Hepatocyte (in vitro differentiated cells): Measurements from ENCODE around the gene PRKRA.

Experiments used
- EZH2 ChIP-seq: fragments of 200-600 bp; sonication (generic); IDR thresholded peaks from 2 replicates; pipeline ENCODE4 v1.6.1; 2016; ENCODE audit warnings: antibody characterized with exemption, mild to moderate bottlenecking, borderline replicate concordance
- EZH2phosphoT487 ChIP-seq: fragments of 200-600 bp; sonication (generic); IDR thresholded peaks from one replicate; pipeline ENCODE4 v1.6.1; 2018; ENCODE audit warnings: antibody characterized with exemption, mild to moderate bottlenecking, low read depth, moderate library complexity; ENCODE audit not compliant: unreplicated experiment, severe bottlenecking
- TF ChIP-seq, protein P1 (sequence below): fragments of 200-600 bp; sonication (generic); IDR thresholded peaks from 2 replicates; pipeline ENCODE4 v1.5.1; 2016; ENCODE audit warnings: antibody characterized with exemption, mild to moderate bottlenecking; ENCODE audit not compliant: poor library complexity

DNA sequence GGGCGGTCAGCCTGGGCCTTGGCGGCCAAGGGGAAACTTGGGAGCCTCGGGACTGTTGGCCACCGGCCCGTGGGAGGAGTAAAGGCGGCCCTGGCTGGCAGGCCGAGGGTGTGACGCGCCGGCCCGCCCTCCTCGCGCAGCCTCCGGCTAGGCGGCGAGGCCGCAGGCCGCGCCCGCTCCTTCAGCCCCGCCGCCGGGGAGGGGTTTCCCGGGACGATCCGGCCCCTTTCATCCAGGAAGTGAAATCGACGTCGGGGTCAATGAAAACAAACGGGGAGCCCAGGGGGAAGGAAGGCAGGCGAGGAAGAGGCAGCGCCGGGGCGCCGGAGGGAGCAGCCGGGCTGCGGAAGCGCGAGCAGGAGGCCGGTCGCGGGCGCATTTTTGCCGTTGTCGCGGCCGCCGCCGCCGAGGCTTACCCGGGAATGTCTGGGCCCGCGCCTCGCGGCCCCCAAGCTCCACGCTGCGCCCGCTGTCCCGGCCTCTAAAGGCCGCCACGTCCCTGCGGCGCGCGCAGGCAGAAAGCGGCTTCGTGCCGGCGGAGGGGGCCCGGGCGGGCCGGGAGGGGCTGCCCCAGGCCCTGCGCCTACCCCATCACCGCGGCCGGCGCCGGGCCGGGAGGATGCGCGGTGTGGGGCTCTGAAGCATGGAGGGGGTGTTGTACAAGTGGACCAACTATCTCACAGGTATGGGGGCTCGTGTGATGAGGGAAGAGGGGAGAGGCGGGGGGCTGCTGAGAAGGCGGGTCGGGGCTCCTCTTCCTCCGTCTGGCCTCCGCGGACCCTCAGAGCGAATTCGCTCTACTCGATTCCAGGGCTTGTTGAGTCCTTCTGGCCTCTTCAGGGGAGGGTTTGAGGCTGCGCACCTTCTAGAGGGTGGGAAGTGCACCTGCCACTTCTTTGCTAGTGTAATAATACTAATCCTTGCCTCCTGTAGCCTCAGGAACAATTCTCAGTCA is 29.5 kb upstream of the PRKRA start, which contains the start of gene PLEKHA3:
- TF ChIP-seq, protein P1, sequence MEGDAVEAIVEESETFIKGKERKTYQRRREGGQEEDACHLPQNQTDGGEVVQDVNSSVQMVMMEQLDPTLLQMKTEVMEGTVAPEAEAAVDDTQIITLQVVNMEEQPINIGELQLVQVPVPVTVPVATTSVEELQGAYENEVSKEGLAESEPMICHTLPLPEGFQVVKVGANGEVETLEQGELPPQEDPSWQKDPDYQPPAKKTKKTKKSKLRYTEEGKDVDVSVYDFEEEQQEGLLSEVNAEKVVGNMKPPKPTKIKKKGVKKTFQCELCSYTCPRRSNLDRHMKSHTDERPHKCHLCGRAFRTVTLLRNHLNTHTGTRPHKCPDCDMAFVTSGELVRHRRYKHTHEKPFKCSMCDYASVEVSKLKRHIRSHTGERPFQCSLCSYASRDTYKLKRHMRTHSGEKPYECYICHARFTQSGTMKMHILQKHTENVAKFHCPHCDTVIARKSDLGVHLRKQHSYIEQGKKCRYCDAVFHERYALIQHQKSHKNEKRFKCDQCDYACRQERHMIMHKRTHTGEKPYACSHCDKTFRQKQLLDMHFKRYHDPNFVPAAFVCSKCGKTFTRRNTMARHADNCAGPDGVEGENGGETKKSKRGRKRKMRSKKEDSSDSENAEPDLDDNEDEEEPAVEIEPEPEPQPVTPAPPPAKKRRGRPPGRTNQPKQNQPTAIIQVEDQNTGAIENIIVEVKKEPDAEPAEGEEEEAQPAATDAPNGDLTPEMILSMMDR = no peak
- TF ChIP-seq EZH2 (no peak), EZH2phosphoT487 (no peak)
